ENCODE measurements around the gene RD3L. TPM values are rescaled to one million over a fixed set of nuclear protein-coding genes. Genes with fewer than 3 reads are reported as not detected.

Gene RD3L
- total and polyA plus RNA-seq, 9 of the 15 experiments (the other 6 are each of a cell fraction or from before 2014, with no cell fraction given), result 0.14 TPM; not detected in 8

DNA sequence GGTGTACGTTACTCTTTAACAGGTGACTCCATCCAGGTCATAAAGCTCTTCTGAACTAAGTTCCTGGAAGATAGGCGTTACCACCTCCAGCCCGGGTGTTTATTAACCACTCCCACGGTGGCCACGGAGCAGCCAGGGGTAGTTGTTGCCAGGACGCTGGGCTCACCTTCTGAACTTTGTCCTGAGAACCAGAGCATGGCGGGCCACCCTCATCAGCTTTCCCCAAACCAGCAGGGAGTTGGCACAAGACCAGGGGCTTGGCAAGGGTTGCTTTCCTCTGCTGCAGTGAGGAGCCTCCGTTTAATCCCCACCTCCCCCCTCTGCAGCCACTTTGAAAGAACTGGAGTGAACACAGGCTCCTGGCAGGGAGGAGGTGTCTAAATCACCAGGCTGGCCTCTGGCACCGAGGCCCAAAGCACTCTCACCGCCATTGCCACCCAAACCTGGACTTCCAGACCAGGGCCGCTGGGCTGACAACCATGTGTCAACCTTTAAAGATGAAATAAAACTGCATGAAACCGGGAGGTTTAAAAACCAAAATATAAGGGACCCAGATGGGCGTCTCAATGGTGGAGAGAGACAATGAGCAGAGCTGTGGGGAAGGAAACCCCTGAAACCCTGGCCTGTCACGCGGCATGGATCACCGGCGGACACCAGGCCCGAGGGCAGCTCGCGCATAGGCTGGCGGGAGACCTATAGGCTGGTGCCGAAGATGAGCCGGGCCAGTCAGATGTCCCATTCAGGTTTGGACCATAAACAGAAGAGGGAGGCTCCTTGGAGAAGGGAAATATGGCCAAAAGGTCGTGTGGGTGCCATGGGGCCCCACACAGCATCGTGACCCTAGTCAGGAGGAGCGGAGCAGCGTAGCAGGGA lies 45.0 kb downstream of the RD3L start:
- no peak overlapping the region for H2AFZ ChIP-seq (ENCODE audit: low read depth, low read length)
- no peaks in the 10 kb centered on the region for H3K79me2 ChIP-seq (ENCODE audit: control insufficient read depth, insufficient read depth, low read length)
- no peaks in the 10 kb centered on the region for H3K36me3 ChIP-seq (ENCODE audit: control insufficient read depth, insufficient read depth, low read length)
- H3K9me1 ChIP-seq (ENCODE audit: control insufficient read depth, insufficient read depth, low read length), result no peaks in the 10 kb centered on the region
- FAIRE-seq, result no peak
- WGBS (ENCODE audit: insufficient coverage, low coverage, missing lambda C conversion rate), result 27% methylated on average over 26 of the region's 27 CpGs
- H3K9ac ChIP-seq (ENCODE audit: insufficient read depth in 1 of 2, low read depth in 2 of 2, low read length in 2 of 2), result no peak overlapping the region
- in situ Hi-C loops (cut with MboI), result no loop called here
- 0 out of 2 replicates have a peak, but pooled peaks cover 2% of the 10 kb centered on the region for H4K20me1 ChIP-seq (replicated peaks; ENCODE audit: control insufficient read depth, insufficient read depth, low read length)
- no peak for ATAC-seq
- H3K27ac ChIP-seq (ENCODE audit: extremely low read depth, low read depth, low read length), result no peak overlapping the region
- no peak overlapping the region for H3K4me3 ChIP-seq
- no TSS peak for BruUV-seq (replicated peaks)
- peaks cover 13 to 43% of the 10 kb centered on the region in 2 experiments; a peak in 3 of 5 replicates for H3K27me3 ChIP-seq (ENCODE audit: control insufficient read depth in 2 of 2, insufficient read depth in 2 of 2, low read length in 2 of 2)
- intact Hi-C loops (cut with micrococcal nuclease), result no loop called here
- DNase-seq (ENCODE audit: extremely low read depth in 1 of 4, low spot score in 3 of 4), result no peak
- H3K4me1 ChIP-seq (replicated peaks in 1 of 2; ENCODE audit: control insufficient read depth in 2 of 2, insufficient read depth in 2 of 2, low read length in 2 of 2), result peaks cover 0 to 13% of the 10 kb centered on the region in 2 experiments; a peak in 2 of 5 replicates
- ChIA-PET POLR2A (interaction anchor here (0.7 kb wide), 1 partner anchor 29 kb away, joined by 3 read pairs; no protein-coding TSS in a partner anchor), CTCF (ENCODE audit: low intra/inter-chr PET ratio) (no interaction called here)
- no peak overlapping the region for H3K4me2 ChIP-seq (ENCODE audit: insufficient read depth, low read length)
- H3K9me3 ChIP-seq (replicated peaks; ENCODE audit: control insufficient read depth, insufficient read depth, low read depth, low read length), result no peaks in the 10 kb centered on the region
- TF ChIP-seq CREM (IDR thresholded peaks at IDR 0.05; ENCODE audit: low read depth) (no peak), STAT5B (CRISPR knock-in tag; IDR thresholded peaks at IDR 0.05) (no peak), ZBTB40 (IDR thresholded peaks at IDR 0.05) (no peak), ZBTB40 (CRISPR knock-in tag; IDR thresholded peaks at IDR 0.05) (no peak), STAG1 (CRISPR knock-in tag; IDR thresholded peaks at IDR 0.05; ENCODE audit: borderline replicate concordance) (no peak), ETS2 (tag; IDR thresholded peaks at IDR 0.05; ENCODE audit: borderline replicate concordance, poor library complexity, severe bottlenecking) (no peak), DMBX1 (CRISPR knock-in tag; IDR thresholded peaks at IDR 0.05; ENCODE audit: borderline replicate concordance) (no peak), ZNF766 (CRISPR knock-in tag; conservative IDR thresholded peaks at IDR 0.05) (no peak), ELF4 (CRISPR knock-in tag; IDR thresholded peaks at IDR 0.05) (no peak)
- TF ChIP-seq, protein P1, sequence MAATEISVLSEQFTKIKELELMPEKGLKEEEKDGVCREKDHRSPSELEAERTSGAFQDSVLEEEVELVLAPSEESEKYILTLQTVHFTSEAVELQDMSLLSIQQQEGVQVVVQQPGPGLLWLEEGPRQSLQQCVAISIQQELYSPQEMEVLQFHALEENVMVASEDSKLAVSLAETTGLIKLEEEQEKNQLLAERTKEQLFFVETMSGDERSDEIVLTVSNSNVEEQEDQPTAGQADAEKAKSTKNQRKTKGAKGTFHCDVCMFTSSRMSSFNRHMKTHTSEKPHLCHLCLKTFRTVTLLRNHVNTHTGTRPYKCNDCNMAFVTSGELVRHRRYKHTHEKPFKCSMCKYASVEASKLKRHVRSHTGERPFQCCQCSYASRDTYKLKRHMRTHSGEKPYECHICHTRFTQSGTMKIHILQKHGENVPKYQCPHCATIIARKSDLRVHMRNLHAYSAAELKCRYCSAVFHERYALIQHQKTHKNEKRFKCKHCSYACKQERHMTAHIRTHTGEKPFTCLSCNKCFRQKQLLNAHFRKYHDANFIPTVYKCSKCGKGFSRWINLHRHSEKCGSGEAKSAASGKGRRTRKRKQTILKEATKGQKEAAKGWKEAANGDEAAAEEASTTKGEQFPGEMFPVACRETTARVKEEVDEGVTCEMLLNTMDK (IDR thresholded peaks at IDR 0.05; ENCODE audit: borderline replicate concordance, insufficient read depth, low read depth, low read length, poor library complexity, severe bottlenecking), result no peak
